HG03378 (cell line): ENCODE results near the gene CLCA2.

Experiments used
- ATAC-seq: cut with Tn5 transposase; IDR thresholded peaks from one replicate; pipeline ENCODE4 v1.9.1; 2021; ENCODE audit warnings: mild to moderate bottlenecking, moderate library complexity; ENCODE audit not compliant: unreplicated experiment

The CLCA2 gene

GRCh38 chr1:86429835-86430234 lies 5.9 kb downstream of the CLCA2 start:
- ATAC-seq, result no peak

- ATAC-seq, result no peak
These were observed 6.4 kb downstream of the CLCA2 start for GRCh38 chr1:86430376-86430775.

GRCh38 chr1:86434059-86434458 lies 10.1 kb downstream of the CLCA2 start:
- no peak for ATAC-seq

- no peak for ATAC-seq
These were observed 11.4 kb downstream of the CLCA2 start for GRCh38 chr1:86435327-86435726.

- ATAC-seq, result no peak
These were observed 12.1 kb downstream of the CLCA2 start for GRCh38 chr1:86436041-86436440.

GRCh38 chr1:86441581-86441980 lies 17.6 kb downstream of the CLCA2 start:
- no peak for ATAC-seq

GRCh38 chr1:86441997-86442396 lies 18.0 kb downstream of the CLCA2 start:
- no peak for ATAC-seq

GRCh38 chr1:86445919-86446318 lies 21.9 kb downstream of the CLCA2 start:
- ATAC-seq, result no peak

GRCh38 chr1:86447198-86447790 lies 23.3 kb downstream of the CLCA2 start:
- no peak for ATAC-seq

GRCh38 chr1:86448670-86449069 lies 24.7 kb downstream of the CLCA2 start:
- ATAC-seq, result no peak

GRCh38 chr1:86449103-86449502 lies 25.1 kb downstream of the CLCA2 start:
- ATAC-seq, result no peak

GRCh38 chr1:86450847-86451246 lies 26.9 kb downstream of the CLCA2 start:
- no peak for ATAC-seq

GRCh38 chr1:86453664-86454063 lies 29.7 kb downstream of the CLCA2 start:
- no peak for ATAC-seq

GRCh38 chr1:86455073-86455472 lies 31.1 kb downstream of the CLCA2 start:
- no peak for ATAC-seq

GRCh38 chr1:86460998-86461397 lies 37.0 kb downstream of the CLCA2 start:
- ATAC-seq, result no peak

- ATAC-seq, result no peak
These were observed 37.5 kb downstream of the CLCA2 start for GRCh38 chr1:86461482-86461881.

GRCh38 chr1:86464819-86465218 lies 40.8 kb downstream of the CLCA2 start:
- no peak for ATAC-seq

- ATAC-seq, result no peak
These were observed 42.3 kb downstream of the CLCA2 start for GRCh38 chr1:86466109-86466844.

- no peak for ATAC-seq
These were observed 43.0 kb downstream of the CLCA2 start for GRCh38 chr1:86466986-86467385.

GRCh38 chr1:86468501-86468977 lies 44.6 kb downstream of the CLCA2 start, which contains the start of gene CLCA1:
TSS of gene CLCA1 (plus strand) at chr1:86468927. CDS start at chr1:86468972, 45 bp downstream.
- ATAC-seq, result no peak

GRCh38 chr1:86470859-86471258 lies 46.9 kb downstream of the CLCA2 start:
- ATAC-seq, result no peak

GRCh38 chr1:86471291-86471690 lies 47.3 kb downstream of the CLCA2 start:
- ATAC-seq, result no peak
